GM12878 (cell line): ENCODE data around the gene IGFBP3. TPM values are rescaled to one million over a fixed set of nuclear protein-coding genes. Genes with fewer than 3 reads are reported as not detected.

Experiments
- ATAC-seq: fragments of 200-7000 bp; cut with Tn5 transposase; 3 replicates; pipeline ENCODE4 v1.9.1; 2020; ENCODE audit warnings: mild to moderate bottlenecking, moderate library complexity
- BruUV-seq: library from RNA; stranded (reverse); fragments of 400-500 nt; replicated peaks from 2 replicates; lab custom pipeline; 2021; lab: Mats Ljungman, UMichigan
- CTCF ChIA-PET: fragments of 300-600 bp; sonication (Branson Sonifier 250); formaldehyde crosslinking; extraction: SDS; loops from one replicate; lab custom pipeline; 2021; ENCODE audit warnings: inconsistent platforms; lab: Yijun Ruan, JAX
- POLR2A ChIA-PET: fragments of 350-600 bp; formaldehyde crosslinking; extraction: SDS; loops from one replicate; lab custom pipeline; 2021; ENCODE audit warnings: inconsistent platforms; lab: Charles Lee
- RAD21 ChIA-PET: fragments of 300-600 bp; sonication (Branson Sonifier 250); formaldehyde crosslinking; loops from one replicate; lab custom pipeline; 2023; ENCODE audit warnings: antibody characterized with exemption; ENCODE audit not compliant: unreplicated experiment; lab: Charles Lee
- SMC1A ChIA-PET: fragments of 300-600 bp; sonication (Branson Sonifier 250); formaldehyde crosslinking; loops from one replicate; lab custom pipeline; 2023; ENCODE audit not compliant: unreplicated experiment, uncharacterized antibody; lab: Charles Lee
- DNase-seq: peaks from one replicate; pipeline ENCODE4 v3.0.0-alpha.2; 2011; ENCODE audit warnings: low read depth, low spot score
- FAIRE-seq: peaks from 3 replicates; lab custom pipeline; 2011; peaks lifted over from hg19 to GRCh38; lab: Jason Lieb, UNC
- H2AFZ ChIP-seq: 2 replicates; pipeline ENCODE4 v1.6.0; 2011; ENCODE audit warnings: low read depth, low read length, control low read depth; ENCODE audit not compliant: control insufficient read depth
- H3K27ac ChIP-seq: 2 replicates; pipeline ENCODE4 v1.5.1; 2011; ENCODE audit warnings: control low read depth; ENCODE audit not compliant: control insufficient read depth, insufficient read depth
- H3K27me3 ChIP-seq, 2 experiments: replicated peaks in 1 of 2; 2 replicates each; pipeline versions ENCODE4 v1.6.0 to v1.6.1; 2011; ENCODE audit warnings: low read length in 1 of 2; ENCODE audit not compliant: control insufficient read depth in 2 of 2, insufficient read depth in 2 of 2
- H3K36me3 ChIP-seq, 2 experiments: 2 replicates each; pipeline ENCODE4 v1.5.1; 2011; ENCODE audit warnings: low read length in 1 of 2; ENCODE audit not compliant: control insufficient read depth in 2 of 2, insufficient read depth in 2 of 2
- H3K4me1 ChIP-seq: 2 replicates; pipeline ENCODE4 v1.6.1; 2011; ENCODE audit warnings: mild to moderate bottlenecking, low read length, moderate library complexity, mixed read lengths; ENCODE audit not compliant: control insufficient read depth, insufficient read depth
- H3K4me2 ChIP-seq: 2 replicates; pipeline ENCODE4 v1.6.0; 2011; ENCODE audit warnings: control low read depth; ENCODE audit not compliant: control insufficient read depth, insufficient read depth
- H3K4me3 ChIP-seq: fragments of 200-600 bp; sonication (generic); 2 replicates; pipeline ENCODE4 v1.5.1; 2016
- H3K79me2 ChIP-seq: 2 replicates; pipeline ENCODE4 v1.6.0; 2011; ENCODE audit warnings: low read length; ENCODE audit not compliant: control insufficient read depth, insufficient read depth
- H3K9ac ChIP-seq: 2 replicates; pipeline ENCODE4 v1.8.0; 2011; ENCODE audit warnings: low read length, control low read depth, mixed read lengths; ENCODE audit not compliant: control insufficient read depth, insufficient read depth
- H3K9me3 ChIP-seq: replicated peaks from 3 replicates; pipeline ENCODE4 v1.5.1; 2011; ENCODE audit warnings: mild to moderate bottlenecking, low read length; ENCODE audit not compliant: control insufficient read depth, insufficient read depth
- H4K20me1 ChIP-seq: 2 replicates; pipeline ENCODE4 v1.6.0; 2011; ENCODE audit not compliant: control insufficient read depth, insufficient read depth
- CBX3 ChIP-seq: fragments of 200-600 bp; sonication (generic); IDR thresholded peaks from 2 replicates; pipeline ENCODE4 v1.6.1; 2016; ENCODE audit warnings: low read depth, borderline replicate concordance
- ELK1 ChIP-seq: IDR thresholded peaks from 2 replicates; pipeline ENCODE4 v1.6.1; 2012; ENCODE audit warnings: low read depth, low read length, improper control_type of control experiment
- EZH2 ChIP-seq: IDR thresholded peaks from 2 replicates; pipeline ENCODE4 v1.6.1; 2012; ENCODE audit warnings: low read depth, mild to moderate bottlenecking, control low read depth, inconsistent platforms, low read length, borderline replicate concordance; ENCODE audit not compliant: control insufficient read depth
- FOXM1 ChIP-seq: IDR thresholded peaks from 2 replicates; pipeline ENCODE4 v1.6.1; 2012; ENCODE audit warnings: low read depth, mild to moderate bottlenecking, inconsistent platforms, low read length, moderate library complexity
- MEF2A ChIP-seq: IDR thresholded peaks from 2 replicates; pipeline ENCODE4 v1.6.1; 2011; ENCODE audit warnings: low read depth, mild to moderate bottlenecking, low read length, moderate library complexity; ENCODE audit not compliant: insufficient read depth
- SMAD5 ChIP-seq: IDR thresholded peaks from 2 replicates; pipeline ENCODE4 v1.6.1; 2016; ENCODE audit warnings: antibody characterized with exemption, low read depth
- SMC3 ChIP-seq: IDR thresholded peaks from 2 replicates; pipeline ENCODE4 v1.6.1; 2011; ENCODE audit warnings: low read length, improper control_type of control experiment, borderline replicate concordance
- SP1 ChIP-seq: IDR thresholded peaks from one replicate; pipeline ENCODE4 v1.6.1; 2011; ENCODE audit warnings: low read depth, low read length
- STAT1 ChIP-seq: fragments of 450-650 bp; conservative IDR thresholded peaks from 2 replicates; pipeline ENCODE4 v1.6.1; 2014; ENCODE audit warnings: antibody characterized with exemption, mild to moderate bottlenecking
- USF1 ChIP-seq: IDR thresholded peaks from 2 replicates; pipeline ENCODE4 v1.6.1; 2011; ENCODE audit warnings: borderline replicate concordance, low read depth, mild to moderate bottlenecking, moderate library complexity, mixed read lengths, low read length; ENCODE audit not compliant: insufficient read depth; ENCODE audit errors: extremely low read length
- ZBTB40 ChIP-seq: fragments of 450-650 bp; IDR thresholded peaks from 2 replicates; pipeline ENCODE4 v1.6.1; 2016; ENCODE audit warnings: mild to moderate bottlenecking, moderate library complexity, borderline replicate concordance
- ZNF622 ChIP-seq: fragments of 450-650 bp; IDR thresholded peaks from 2 replicates; pipeline ENCODE4 v1.6.1; 2017; ENCODE audit warnings: mild to moderate bottlenecking, inconsistent platforms
- WGBS: methylation state at CpG from one replicate; pipeline ENCODE4 v1.1.6; 2016; ENCODE audit warnings: low lambda C conversion rate; ENCODE audit not compliant: insufficient replicate concordance, insufficient coverage; ENCODE audit errors: missing lambda C conversion rate; 5-methylcytosine and 5-hydroxymethylcytosine counted together
- in situ Hi-C: fragments of 300-500 bp; cut with MboI; formaldehyde crosslinking; loops from 9 replicates; pipeline ENCODE4 v1.14.3; 2018; ENCODE audit warnings: mixed read lengths
- intact Hi-C: fragments of 100-400 bp; cut with micrococcal nuclease; formaldehyde crosslinking; loops from one replicate; pipeline ENCODE4 v1.14.2; 2022; ENCODE audit not compliant: unreplicated experiment
- polyA plus RNA-seq, 11 experiments: library from polyadenylated mRNA; depleted of rRNA in 4 of 11; unstranded in 6 of 11; stranded (reverse) in 5 of 11; fragments of >200 nt; fragmentation: Nextera tagmentation in 4 of 11; fragmentation: Illumina TruSeq in 1 of 11; extraction: Ambion mirVana in 4 of 11; extraction: Trizol in 1 of 11; gene quantifications; 1 replicate in 1 of 11; 2 replicates in 10 of 11; pipeline versions ENCODE4 v1.2.1 to v1.2.3, GENCODE V29; 2011 to 2016; ENCODE audit warnings: inconsistent platforms in 2 of 11, missing spikeins in 2 of 11, low read depth in 1 of 11
- total RNA-seq, 4 experiments: library from RNA; depleted of rRNA in 3 of 4; stranded (reverse); fragments of >200 nt in 3 of 4; fragmentation: Illumina TruSeq in 1 of 4; extraction: Trizol in 1 of 4; gene quantifications; 2 replicates each; pipeline versions ENCODE4 v1.2.1 to v1.2.3, GENCODE V29; 2013 to 2021
- TF ChIP-seq, protein P1 (sequence below): fragments of 150-350 bp; IDR thresholded peaks from 2 replicates; pipeline ENCODE4 v1.6.1; 2016; ENCODE audit warnings: low read depth, low read length

IGFBP3 gene
- total and polyA plus RNA-seq, 10 of the 15 experiments (the other 5 are each of a cell fraction or from before 2014, with no cell fraction given) = 6.0 to 28.0 (median 15.6) TPM

- intact Hi-C loops = no loop called here
- no peak for DNase-seq
- Histone ChIP-seq H3K36me3 (no peaks in the 10 kb centered on the region), H3K4me3 (no peak overlapping the region), H3K9ac (no peak overlapping the region), H3K4me2 (no peak overlapping the region), H3K27ac (no peak overlapping the region), H2AFZ (no peak overlapping the region), H4K20me1 (0 out of 2 replicates have a peak, but pooled peaks cover 4% of the 10 kb centered on the region), H3K4me1 (no peaks in the 10 kb centered on the region), H3K79me2 (no peaks in the 10 kb centered on the region), H3K27me3 (peaks cover 0 to 18% of the 10 kb centered on the region in 2 experiments), H3K9me3 (no peaks in the 10 kb centered on the region)
- RAD21 ChIA-PET = no interaction called here
- CTCF ChIA-PET = no interaction called here
- 45% methylated on average over 5 of the region's 5 CpGs for WGBS
- ATAC-seq = no peak
- SMC1A ChIA-PET = no interaction called here
- FAIRE-seq = no peak
- POLR2A ChIA-PET = no interaction called here
- BruUV-seq = no TSS peak
- in situ Hi-C loops = no loop called here
- TF ChIP-seq ELK1 (no peak), SMAD5 (no peak), FOXM1 (no peak), SP1 (no peak), SMC3 (no peak), CBX3 (no peak), STAT1 (no peak), EZH2 (no peak), ZNF622 (no peak), MEF2A (no peak), USF1 (no peak), ZBTB40 (no peak)
- TF ChIP-seq, protein P1, sequence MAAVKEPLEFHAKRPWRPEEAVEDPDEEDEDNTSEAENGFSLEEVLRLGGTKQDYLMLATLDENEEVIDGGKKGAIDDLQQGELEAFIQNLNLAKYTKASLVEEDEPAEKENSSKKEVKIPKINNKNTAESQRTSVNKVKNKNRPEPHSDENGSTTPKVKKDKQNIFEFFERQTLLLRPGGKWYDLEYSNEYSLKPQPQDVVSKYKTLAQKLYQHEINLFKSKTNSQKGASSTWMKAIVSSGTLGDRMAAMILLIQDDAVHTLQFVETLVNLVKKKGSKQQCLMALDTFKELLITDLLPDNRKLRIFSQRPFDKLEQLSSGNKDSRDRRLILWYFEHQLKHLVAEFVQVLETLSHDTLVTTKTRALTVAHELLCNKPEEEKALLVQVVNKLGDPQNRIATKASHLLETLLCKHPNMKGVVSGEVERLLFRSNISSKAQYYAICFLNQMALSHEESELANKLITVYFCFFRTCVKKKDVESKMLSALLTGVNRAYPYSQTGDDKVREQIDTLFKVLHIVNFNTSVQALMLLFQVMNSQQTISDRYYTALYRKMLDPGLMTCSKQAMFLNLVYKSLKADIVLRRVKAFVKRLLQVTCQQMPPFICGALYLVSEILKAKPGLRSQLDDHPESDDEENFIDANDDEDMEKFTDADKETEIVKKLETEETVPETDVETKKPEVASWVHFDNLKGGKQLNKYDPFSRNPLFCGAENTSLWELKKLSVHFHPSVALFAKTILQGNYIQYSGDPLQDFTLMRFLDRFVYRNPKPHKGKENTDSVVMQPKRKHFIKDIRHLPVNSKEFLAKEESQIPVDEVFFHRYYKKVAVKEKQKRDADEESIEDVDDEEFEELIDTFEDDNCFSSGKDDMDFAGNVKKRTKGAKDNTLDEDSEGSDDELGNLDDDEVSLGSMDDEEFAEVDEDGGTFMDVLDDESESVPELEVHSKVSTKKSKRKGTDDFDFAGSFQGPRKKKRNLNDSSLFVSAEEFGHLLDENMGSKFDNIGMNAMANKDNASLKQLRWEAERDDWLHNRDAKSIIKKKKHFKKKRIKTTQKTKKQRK = no peak
Observed at GRCh38 chr7:45886931-45887667, 34.0 kb downstream of the IGFBP3 start.
